SK-N-SH (cell line): ENCODE results near the gene MYO15A. TPM values are rescaled to one million over a fixed set of nuclear protein-coding genes. Genes with fewer than 3 reads are reported as not detected.

Source experiments
- CTCF ChIA-PET: fragments of 300-600, 350-600 bp; formaldehyde crosslinking; extraction: SDS; loops from one replicate; lab custom pipeline; 2021; lab: Yijun Ruan, JAX
- POLR2A ChIA-PET: fragments of 350-600 bp; sonication (Branson Sonifier 250); formaldehyde crosslinking; extraction: SDS; loops from one replicate; lab custom pipeline; 2020; ENCODE audit warnings: antibody characterized with exemption, inconsistent platforms; lab: Yijun Ruan, JAX
- DNase-seq: peaks from one replicate; pipeline ENCODE4 v3.0.0; 2012
- H2AFZ ChIP-seq: fragments of 200-600 bp; sonication (generic); 2 replicates; pipeline ENCODE4 v1.8.1; 2016; ENCODE audit warnings: antibody characterized with exemption, mild to moderate bottlenecking, low read depth
- H3F3A ChIP-seq: fragments of 200-600 bp; sonication (generic); replicated peaks from 2 replicates; pipeline ENCODE3; 2016; ENCODE audit warnings: antibody characterized with exemption, mild to moderate bottlenecking; ENCODE audit not compliant: insufficient read depth
- H3K27ac ChIP-seq, 2 experiments: fragments of 200-500 bp in 1 of 2; fragments of 200-600 bp in 1 of 2; sonication (Bioruptor generic) in 1 of 2; sonication (generic), shearing (Covaris generic) in 1 of 2; 2 replicates each; pipeline versions ENCODE4 v1.5.1 to v1.6.1; 2014 to 2016; ENCODE audit warnings: low read depth in 2 of 2, inconsistent platforms in 1 of 2, low read length in 1 of 2, mild to moderate bottlenecking in 1 of 2, mixed read lengths in 1 of 2
- H3K27me3 ChIP-seq: fragments of 200-600 bp; sonication (generic), shearing (Covaris generic); 2 replicates; pipeline ENCODE4 v1.6.1; 2016; ENCODE audit warnings: mixed run types; ENCODE audit not compliant: insufficient read depth
- H3K36me3 ChIP-seq, 2 experiments: fragments of 200-500 bp in 1 of 2; fragments of 200-600 bp in 1 of 2; sonication (Bioruptor generic) in 1 of 2; sonication (generic) in 1 of 2; replicated peaks in 1 of 2; 2 replicates each; pipeline versions ENCODE3 to v1.5.1; 2014 to 2016; ENCODE audit warnings: low read length in 1 of 2, mild to moderate bottlenecking in 1 of 2; ENCODE audit not compliant: insufficient read depth in 2 of 2, control insufficient read depth in 1 of 2
- H3K4me1 ChIP-seq, 2 experiments: fragments of 200-500 bp in 1 of 2; fragments of 200-600 bp in 1 of 2; sonication (Bioruptor generic) in 1 of 2; sonication (generic), shearing (Covaris generic) in 1 of 2; 2 replicates each; pipeline versions ENCODE4 v1.5.1 to v1.6.1; 2014 to 2016; ENCODE audit warnings: low read depth in 1 of 2, low read length in 1 of 2, mixed run types in 1 of 2; ENCODE audit not compliant: insufficient read depth in 2 of 2, control insufficient read depth in 1 of 2
- H3K4me2 ChIP-seq: fragments of 200-600 bp; sonication (generic), shearing (Covaris generic); 2 replicates; pipeline ENCODE4 v1.6.1; 2017; ENCODE audit warnings: mixed run types
- H3K4me3 ChIP-seq, 2 experiments: fragments of 200-500 bp in 1 of 2; fragments of 200-600 bp in 1 of 2; sonication (Bioruptor generic) in 1 of 2; sonication (generic), shearing (Covaris generic) in 1 of 2; 2 replicates each; pipeline versions ENCODE4 v1.5.1 to v1.8.1; 2014 to 2016; ENCODE audit warnings: low read depth in 2 of 2, inconsistent platforms in 1 of 2, low read length in 1 of 2, mild to moderate bottlenecking in 1 of 2, mixed read lengths in 1 of 2, moderate library complexity in 1 of 2
- H3K79me2 ChIP-seq: fragments of 200-600 bp; sonication (generic); 2 replicates; pipeline ENCODE4 v1.8.1; 2017; ENCODE audit warnings: mild to moderate bottlenecking; ENCODE audit not compliant: insufficient read depth
- H3K9ac ChIP-seq: fragments of 200-600 bp; sonication (generic); 2 replicates; pipeline ENCODE4 v1.6.1; 2017; ENCODE audit warnings: mixed run types
- H3K9me2 ChIP-seq: fragments of 200-600 bp; sonication (generic); 2 replicates; pipeline ENCODE4 v1.6.1; 2017; ENCODE audit warnings: mixed run types
- H3K9me3 ChIP-seq: fragments of 200-600 bp; sonication (generic); 2 replicates; pipeline ENCODE4 v1.6.1; 2017; ENCODE audit warnings: mixed run types, mild to moderate bottlenecking, moderate library complexity
- H4K20me1 ChIP-seq: fragments of 200-600 bp; sonication (generic); 2 replicates; pipeline ENCODE4 v1.6.1; 2017; ENCODE audit warnings: mild to moderate bottlenecking, mixed run types; ENCODE audit not compliant: insufficient read depth
- CHD2 ChIP-seq: fragments of 150-350 bp; IDR thresholded peaks from 2 replicates; pipeline ENCODE4 v1.6.1; 2018; ENCODE audit warnings: low read length; ENCODE audit not compliant: partially characterized antibody
- EZH2phosphoT487 ChIP-seq: fragments of 200-600 bp; sonication (generic); IDR thresholded peaks from 2 replicates; pipeline ENCODE4 v1.6.1; 2017; ENCODE audit warnings: low read depth, mixed run types, mild to moderate bottlenecking, antibody characterized with exemption, moderate library complexity, borderline replicate concordance
- FOXM1 ChIP-seq: IDR thresholded peaks from 2 replicates; pipeline ENCODE4 v1.4.0; 2012; ENCODE audit warnings: low read depth, mild to moderate bottlenecking
- GABPA ChIP-seq: IDR thresholded peaks from 2 replicates; pipeline ENCODE4 v1.4.0; 2012; ENCODE audit warnings: low read depth, mild to moderate bottlenecking
- MAX ChIP-seq: IDR thresholded peaks from 2 replicates; pipeline ENCODE4 v1.4.0; 2012; ENCODE audit warnings: low read depth
- NRF1 ChIP-seq: IDR thresholded peaks from 2 replicates; pipeline ENCODE4 v1.6.1; 2012; ENCODE audit warnings: low read depth, mild to moderate bottlenecking, low read length
- RCOR1 ChIP-seq: fragments of 150-350 bp; IDR thresholded peaks from 2 replicates; pipeline ENCODE4 v1.6.1; 2017; ENCODE audit warnings: antibody characterized with exemption, low read length
- REST ChIP-seq: IDR thresholded peaks from 2 replicates; pipeline ENCODE4 v1.6.1; 2012; ENCODE audit warnings: mild to moderate bottlenecking, low read depth, low read length, moderate library complexity
- RXRA ChIP-seq: IDR thresholded peaks from 2 replicates; pipeline ENCODE4 v1.4.0; 2012; ENCODE audit warnings: low read depth, mild to moderate bottlenecking, borderline replicate concordance
- SMC3 ChIP-seq: IDR thresholded peaks from 2 replicates; pipeline ENCODE4 v1.6.1; 2012; ENCODE audit warnings: low read depth, low read length, improper control_type of control experiment
- USF2 ChIP-seq: fragments of 150-350 bp; IDR thresholded peaks from 2 replicates; pipeline ENCODE4 v1.6.1; 2017; ENCODE audit warnings: antibody characterized with exemption, low read length, low read depth, borderline replicate concordance
- WGBS: methylation state at CpG from one replicate; pipeline ENCODE4 v1.1.6; 2017; ENCODE audit warnings: low lambda C conversion rate; 5-methylcytosine and 5-hydroxymethylcytosine counted together
- polyA plus RNA-seq, 3 experiments: library from polyadenylated mRNA; depleted of rRNA; stranded (reverse); fragments of >200 nt; gene quantifications; 2 replicates each; pipeline ENCODE4 v1.2.3, GENCODE V29; 2012

Gene MYO15A
- polyA plus RNA-seq, 1 of the 3 experiments (the other 2 are of a cell fraction) = 0.43 TPM

DNA sequence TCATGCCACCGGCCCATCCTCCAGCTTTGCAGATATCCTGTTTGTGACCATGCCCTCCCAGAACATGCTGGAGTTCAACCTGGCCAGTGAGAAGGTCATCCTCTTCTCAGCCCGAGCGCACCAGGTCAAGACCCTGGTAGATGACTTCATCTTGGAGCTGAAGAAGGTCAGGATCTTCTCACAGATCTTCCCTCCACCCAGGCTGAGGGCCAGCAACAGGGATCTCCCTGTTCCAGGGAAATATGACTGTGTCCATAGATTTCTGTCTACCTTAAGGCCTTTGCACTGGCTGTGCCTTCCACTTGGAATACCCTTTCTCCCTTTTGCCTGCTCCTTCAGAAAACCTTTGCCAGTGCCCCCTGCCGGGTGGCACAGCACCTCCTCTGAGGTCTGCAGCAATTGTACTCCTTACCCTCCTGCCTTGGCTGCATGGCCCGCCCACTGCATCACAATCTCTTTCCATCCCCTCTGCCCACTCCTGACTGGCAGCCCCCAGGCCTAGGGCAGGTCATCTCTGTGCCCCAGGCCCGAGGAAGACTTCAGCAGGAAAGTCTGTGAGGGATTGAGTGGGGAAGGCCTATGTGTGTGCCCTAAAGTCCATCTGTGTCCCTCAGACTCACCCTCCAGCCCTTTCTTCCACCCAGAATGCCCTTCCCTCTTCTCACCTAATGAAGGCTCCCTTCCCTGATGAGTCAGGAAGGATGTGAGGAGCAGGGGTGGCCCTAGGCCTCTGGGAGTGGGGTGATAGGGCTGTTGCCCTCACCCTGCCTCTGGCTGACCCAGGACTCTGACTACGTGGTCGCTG is 47.8 kb downstream of the MYO15A start:
- POLR2A ChIA-PET = no interaction called here
- H2AFZ ChIP-seq = no peak overlapping the region
- H3K4me2 ChIP-seq = no peak overlapping the region
- TF ChIP-seq RXRA (no peak), CHD2 (no peak)
- TF ChIP-seq, all 33 proteins: peak for 0
- H3K27ac ChIP-seq = no peak overlapping the region
- no peak overlapping the region for H3K4me3 ChIP-seq
- no peaks in the 10 kb centered on the region for H3F3A ChIP-seq
- WGBS = 76% methylated on average over 8 of the region's 8 CpGs
- H3K79me2 ChIP-seq = no peaks in the 10 kb centered on the region
- H3K9me3 ChIP-seq = no peaks in the 10 kb centered on the region
- DNase-seq = no peak
- no peak overlapping the region for H3K9ac ChIP-seq
- CTCF ChIA-PET = interaction anchor here (1.4 to 1.9 kb wide), 2 partner anchors 16 to 61 kb away, joined by 4 to 5 read pairs; no protein-coding TSS in a partner anchor
- no peaks in the 10 kb centered on the region for H4K20me1 ChIP-seq
- peaks cover 3 to 5% of the 10 kb centered on the region in 2 experiments; a peak in 1 of 4 replicates for H3K4me1 ChIP-seq
- H3K36me3 ChIP-seq = no peaks in the 10 kb centered on the region
- no peaks in the 10 kb centered on the region for H3K27me3 ChIP-seq
- no peaks in the 10 kb centered on the region for H3K9me2 ChIP-seq

GRCh38 chr17:18156976-18157280 is 48.4 kb downstream of the MYO15A start:
- TF ChIP-seq REST = no peak
- TF ChIP-seq FOXM1 = no peak
- TF ChIP-seq USF2 = no peak
- TF ChIP-seq MAX = no peak
- no peak for TF ChIP-seq SMC3
- TF ChIP-seq RCOR1 = no peak
- TF ChIP-seq EZH2phosphoT487 = no peak
- TF ChIP-seq GABPA = no peak
- no peak for TF ChIP-seq NRF1

More at GRCh38 chr17:18156976-18157280, 48.4 kb downstream of the MYO15A start:
- Histone ChIP-seq H3K4me1 (peaks cover 3 to 5% of the 10 kb centered on the region in 2 experiments; a peak in 1 of 4 replicates), H3K4me3 (no peak overlapping the region), H3K27me3 (no peaks in the 10 kb centered on the region), H4K20me1 (no peaks in the 10 kb centered on the region), H3K4me2 (no peak overlapping the region), H3K27ac (no peak overlapping the region), H3K9ac (no peak overlapping the region), H3K9me2 (no peaks in the 10 kb centered on the region), H3K9me3 (no peaks in the 10 kb centered on the region), H3F3A (no peaks in the 10 kb centered on the region), H3K79me2 (no peaks in the 10 kb centered on the region), H2AFZ (no peak overlapping the region), H3K36me3 (no peaks in the 10 kb centered on the region)
- ChIA-PET CTCF (no interaction called here), POLR2A (no interaction called here)
- no peak for DNase-seq
- 98% methylated on average over 7 of the region's 10 CpGs for WGBS
